SW480 (cell line): Measurements from ENCODE around the gene GNG8.
"Not testable (repeated sequence)": the region's sequence is repeated elsewhere in the genome, so short reads cannot be mapped to it uniquely, and the experiment has no call there.

Experiments
- DNase-seq: peaks from one replicate; pipeline ENCODE4 v3.0.0-alpha.2; 2016; ENCODE audit warnings: low spot score

GNG8 gene

GRCh38 chr19:46646402-46646801, 10.4 kb upstream of the GNG8 start:
- DNase-seq = no peak

GRCh38 chr19:46644720-46645119, 8.7 kb upstream of the GNG8 start:
- DNase-seq = no peak

GRCh38 chr19:46640656-46641055, 4.7 kb upstream of the GNG8 start:
- DNase-seq = no peak

- peak; percentile 63 for DNase-seq
Observed at GRCh38 chr19:46639358-46640182, 3.6 kb upstream of the GNG8 start.

GRCh38 chr19:46637224-46637623, 1.2 kb upstream of the GNG8 start:
- no peak for DNase-seq

GRCh38 chr19:46634656-46635218, 1.3 kb downstream of the GNG8 start:
- DNase-seq = no peak

- peak; percentile 76 for DNase-seq
Observed at GRCh38 chr19:46634045-46634655, 1.9 kb downstream of the GNG8 start.

GRCh38 chr19:46633130-46633529, 2.9 kb downstream of the GNG8 start:
- DNase-seq = no peak

GRCh38 chr19:46631481-46631880, 4.5 kb downstream of the GNG8 start:
- DNase-seq = no peak

GRCh38 chr19:46630586-46631205, 5.3 kb downstream of the GNG8 start:
- no peak for DNase-seq

- DNase-seq = no peak
Observed at GRCh38 chr19:46629546-46630025, 6.4 kb downstream of the GNG8 start.

GRCh38 chr19:46628970-46629369, 7.0 kb downstream of the GNG8 start:
- DNase-seq = not testable (repeated sequence)

GRCh38 chr19:46626446-46626845, 9.6 kb downstream of the GNG8 start:
- DNase-seq = no peak

GRCh38 chr19:46625731-46626130, 10.3 kb downstream of the GNG8 start:
- DNase-seq = no peak

GRCh38 chr19:46624958-46625661, 10.9 kb downstream of the GNG8 start, which contains the start of gene PTGIR:
Gene PTGIR (minus strand): TSS chr19:46625089. CDS start chr19:46624225, 864 bp downstream.
- DNase-seq = no peak

- no peak for DNase-seq
Observed at GRCh38 chr19:46623915-46624502, 12.0 kb downstream of the GNG8 start.

GRCh38 chr19:46622118-46622446, 13.9 kb downstream of the GNG8 start:
- no peak for DNase-seq

GRCh38 chr19:46621191-46622117, 14.5 kb downstream of the GNG8 start:
- no peak for DNase-seq

GRCh38 chr19:46620716-46621115, 15.3 kb downstream of the GNG8 start:
- DNase-seq = no peak

GRCh38 chr19:46620267-46620666, 15.7 kb downstream of the GNG8 start:
- no peak for DNase-seq
